Adipose tissue (tissue), 3 donors: ENCODE results near the gene D2HGDH. TPM values are rescaled to one million over a fixed set of nuclear protein-coding genes. Genes with fewer than 3 reads are reported as not detected.
"Not testable (repeated sequence)": the region's sequence is repeated elsewhere in the genome, so short reads cannot be mapped to it uniquely, and the experiment has no call there.

Source experiments
- H3K27ac ChIP-seq: one replicate; pipeline ENCODE4 v1.5.1; 2013; ENCODE audit warnings: low read depth, low read length
- WGBS, 3 donors: extraction: QIAGEN DNeasy Blood & Tissue Kit; methylation state at CpG; one replicate each; pipeline ENCODE4 v1.1.7; 2013; 5-methylcytosine and 5-hydroxymethylcytosine counted together
- polyA plus RNA-seq, 3 donors: library from polyadenylated mRNA; stranded (reverse); fragments of 200-250 nt; gene quantifications; one replicate each; pipeline ENCODE4 v1.2.3, GENCODE V29; 2013
- donor health status: healthy with polysubstance abuse.
- donor health status: Bipolar disorder and iron deficiency.
- donor health status: healthy.

Gene D2HGDH
- polyA plus RNA-seq, 3 donors: 17.8 to 29.7 (median 29.4) TPM

GRCh38 chr2:241722896-241723454 lies 11.5 kb upstream of the D2HGDH start:
- H3K27ac ChIP-seq: no peak overlapping the region

GRCh38 chr2:241724259-241724974 lies 10.0 kb upstream of the D2HGDH start:
- H3K27ac ChIP-seq: no peak overlapping the region
- 95 to 96% (median 96%) methylated on average over 39 to 41 of the region's 41 CpGs for WGBS, 3 donors

More at GRCh38 chr2:241722896-241723454, 11.5 kb upstream of the D2HGDH start:
- WGBS, 3 donors: 96 to 98% (median 97%) methylated on average over 21 of the region's 21 CpGs

- no peak overlapping the region for H3K27ac ChIP-seq
- 91 to 97% (median 92%) methylated on average over 72 to 76 of the region's 76 CpGs for WGBS, 3 donors
Measured at GRCh38 chr2:241724975-241725870, 9.2 kb upstream of the D2HGDH start.

GRCh38 chr2:241726459-241726858 lies 8.0 kb upstream of the D2HGDH start:
- WGBS, 3 donors: 85 to 95% (median 91%) methylated on average over 16 of the region's 16 CpGs
- no peak overlapping the region for H3K27ac ChIP-seq

- 69 to 88% (median 79%) methylated on average over 8 of the region's 8 CpGs for WGBS, 3 donors
- H3K27ac ChIP-seq: no peak overlapping the region
Measured at GRCh38 chr2:241728000-241728399, 6.4 kb upstream of the D2HGDH start.

- WGBS, 3 donors: 60 to 80% (median 75%) methylated on average over 19 of the region's 19 CpGs
Measured at GRCh38 chr2:241728627-241729026, 5.8 kb upstream of the D2HGDH start.

GRCh38 chr2:241729868-241730267 lies 4.6 kb upstream of the D2HGDH start:
- 91 to 94% (median 94%) methylated on average over 6 of the region's 6 CpGs for WGBS, 3 donors

More at GRCh38 chr2:241728627-241729026, 5.8 kb upstream of the D2HGDH start:
- no peak overlapping the region for H3K27ac ChIP-seq

GRCh38 chr2:241730671-241731293 lies 3.6 kb upstream of the D2HGDH start:
- no peak overlapping the region for H3K27ac ChIP-seq
- WGBS, 3 donors: 61 to 87% (median 73%) methylated on average over 12 of the region's 12 CpGs

More at GRCh38 chr2:241729868-241730267, 4.6 kb upstream of the D2HGDH start:
- H3K27ac ChIP-seq: no peak overlapping the region

GRCh38 chr2:241732513-241733186 lies 1.8 kb upstream of the D2HGDH start:
- H3K27ac ChIP-seq: not testable (repeated sequence)
- WGBS, 3 donors: 38 to 46% (median 41%) methylated on average over 18 to 25 of the region's 26 CpGs

GRCh38 chr2:241733391-241734207 lies 831 bp upstream of the D2HGDH start:
- 81 to 85% (median 85%) methylated on average over 23 of the region's 23 CpGs for WGBS, 3 donors

GRCh38 chr2:241734208-241734466 lies 293 bp upstream of the D2HGDH start:
- 1% methylated on average over 21 to 25 of the region's 25 CpGs for WGBS, 3 donors
- no peak overlapping the region for H3K27ac ChIP-seq

More at GRCh38 chr2:241733391-241734207, 831 bp upstream of the D2HGDH start:
- no peak overlapping the region for H3K27ac ChIP-seq

GRCh38 chr2:241736111-241736510 lies 1.7 kb downstream of the D2HGDH start:
- no peak overlapping the region for H3K27ac ChIP-seq
- WGBS, 3 donors: 79 to 91% (median 81%) methylated on average over 3 of the region's 3 CpGs

- 92 to 95% (median 94%) methylated on average over 17 of the region's 17 CpGs for WGBS, 3 donors
- no peak overlapping the region for H3K27ac ChIP-seq
Measured at GRCh38 chr2:241738040-241738686, 3.7 kb downstream of the D2HGDH start.

GRCh38 chr2:241739177-241739576 lies 4.7 kb downstream of the D2HGDH start:
- H3K27ac ChIP-seq: no peak overlapping the region
- WGBS, 3 donors: 92 to 98% (median 94%) methylated on average over 15 of the region's 15 CpGs

GRCh38 chr2:241739651-241740050 lies 5.2 kb downstream of the D2HGDH start:
- H3K27ac ChIP-seq: no peak overlapping the region
- WGBS, 3 donors: 87 to 94% (median 89%) methylated on average over 12 of the region's 12 CpGs

GRCh38 chr2:241741016-241741415 lies 6.6 kb downstream of the D2HGDH start:
- no peak overlapping the region for H3K27ac ChIP-seq
- WGBS, 3 donors: 44 to 71% (median 62%) methylated on average over 10 of the region's 10 CpGs

GRCh38 chr2:241742320-241742939 lies 8.0 kb downstream of the D2HGDH start:
- no peak overlapping the region for H3K27ac ChIP-seq
- WGBS, 3 donors: 97 to 99% (median 98%) methylated on average over 28 of the region's 28 CpGs
